ENCODE data around the gene HSPA1B. TPM values are rescaled to one million over a fixed set of nuclear protein-coding genes. Genes with fewer than 3 reads are reported as not detected.

HSPA1B gene
- total RNA-seq, 2 experiments from 2014 or later: 60.9 to 177 TPM

GRCh38 chr6:31874836-31875572, 47.5 kb downstream of the HSPA1B start:
- no peaks in the 10 kb centered on the region for H3K79me2 ChIP-seq (ENCODE audit: insufficient read depth, low read depth, low read length)
- no peak overlapping the region for H2AFZ ChIP-seq (ENCODE audit: low read length)
- ChIA-PET CTCF (ENCODE audit: unreplicated experiment) (no interaction called here), POLR2A (interaction anchor here (1.1 kb wide), 1 partner anchor 21 kb away, joined by 3 read pairs; no protein-coding TSS in a partner anchor)
- no peak for DNase-seq (ENCODE audit: low spot score)
- H3K9me3 ChIP-seq (ENCODE audit: low read length): no peaks in the 10 kb centered on the region
- no peaks in the 10 kb centered on the region for H4K20me1 ChIP-seq (ENCODE audit: insufficient read depth, low read length)
- no peak overlapping the region for H3K4me2 ChIP-seq (ENCODE audit: low read length)
- TF ChIP-seq EZH2phosphoT487 (IDR thresholded peaks at IDR 0.05; ENCODE audit: borderline replicate concordance, low read depth, low read length) (no peak), CTCF (conservative IDR thresholded peaks at IDR 0.05; ENCODE audit: low read length) (no peak)
- no peak overlapping the region for H3K4me3 ChIP-seq (ENCODE audit: low read depth, low read length, poor library complexity, severe bottlenecking)
- H3K36me3 ChIP-seq (ENCODE audit: insufficient read depth, low read length): peaks cover 7% of the 10 kb centered on the region
- H3K27ac ChIP-seq (ENCODE audit: low read depth, low read length, poor library complexity, severe bottlenecking): no peak overlapping the region
- H3K4me1 ChIP-seq (ENCODE audit: insufficient read depth, low read length, poor library complexity, severe bottlenecking): peaks cover 8% of the 10 kb centered on the region
- intact Hi-C loops (cut with micrococcal nuclease; ENCODE audit: unreplicated experiment): no loop called here
- BruUV-seq (replicated peaks): no TSS peak
- H3K9me2 ChIP-seq (ENCODE audit: insufficient read depth, low read length): no peaks in the 10 kb centered on the region

GRCh38 chr6:31875877-31876276, 48.3 kb downstream of the HSPA1B start:
- peaks cover 8% of the 10 kb centered on the region for H3K4me1 ChIP-seq (ENCODE audit: insufficient read depth, low read length, poor library complexity, severe bottlenecking)
- no peak for TF ChIP-seq EZH2phosphoT487 (IDR thresholded peaks at IDR 0.05; ENCODE audit: borderline replicate concordance, low read depth, low read length)
- no peak for TF ChIP-seq CTCF (conservative IDR thresholded peaks at IDR 0.05; ENCODE audit: low read length)
- H3K79me2 ChIP-seq (ENCODE audit: insufficient read depth, low read depth, low read length): no peaks in the 10 kb centered on the region
- H3K36me3 ChIP-seq (ENCODE audit: insufficient read depth, low read length): peaks cover 16% of the 10 kb centered on the region
- no peaks in the 10 kb centered on the region for H3K9me2 ChIP-seq (ENCODE audit: insufficient read depth, low read length)
- no TSS peak for BruUV-seq (replicated peaks)
- no peaks in the 10 kb centered on the region for H3K9me3 ChIP-seq (ENCODE audit: low read length)
- no peaks in the 10 kb centered on the region for H4K20me1 ChIP-seq (ENCODE audit: insufficient read depth, low read length)
- CTCF ChIA-PET (ENCODE audit: unreplicated experiment): no interaction called here
- POLR2A ChIA-PET: no interaction called here
- DNase-seq (ENCODE audit: low spot score): no peak
- H3K4me3 ChIP-seq (ENCODE audit: low read depth, low read length, poor library complexity, severe bottlenecking): no peak overlapping the region
- no peak overlapping the region for H3K4me2 ChIP-seq (ENCODE audit: low read length)
- H2AFZ ChIP-seq (ENCODE audit: low read length): no peak overlapping the region
- intact Hi-C loops (cut with micrococcal nuclease; ENCODE audit: unreplicated experiment): no loop called here
- no peak overlapping the region for H3K27ac ChIP-seq (ENCODE audit: low read depth, low read length, poor library complexity, severe bottlenecking)

DNA sequence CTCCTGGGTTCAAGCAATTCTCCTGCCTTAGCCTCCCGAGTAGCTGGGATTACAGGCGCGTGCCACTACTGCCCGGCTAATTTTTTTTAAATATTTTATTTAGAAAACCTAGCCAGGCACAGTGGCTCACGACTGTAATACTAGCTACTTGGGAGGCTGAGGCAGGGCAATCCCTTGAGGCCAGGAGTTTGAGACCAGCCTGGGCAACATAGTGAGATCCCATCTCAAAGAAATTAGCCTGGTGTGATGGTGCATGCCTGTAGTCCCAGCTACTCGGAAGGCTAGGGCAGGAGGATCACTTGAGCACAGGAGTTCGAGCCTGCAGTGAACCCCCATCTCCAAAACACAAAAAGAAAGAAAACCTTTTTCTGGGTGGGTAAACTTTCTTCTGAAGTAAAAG, 48.8 kb downstream of the HSPA1B start:
- BruUV-seq (replicated peaks): no TSS peak
- no peak overlapping the region for H2AFZ ChIP-seq (ENCODE audit: low read length)
- no peaks in the 10 kb centered on the region for H3K79me2 ChIP-seq (ENCODE audit: insufficient read depth, low read depth, low read length)
- H3K36me3 ChIP-seq (ENCODE audit: insufficient read depth, low read length): peaks cover 20% of the 10 kb centered on the region
- H4K20me1 ChIP-seq (ENCODE audit: insufficient read depth, low read length): no peaks in the 10 kb centered on the region
- CTCF ChIA-PET (ENCODE audit: unreplicated experiment): no interaction called here
- DNase-seq (ENCODE audit: low spot score): no peak
- no peak overlapping the region for H3K4me2 ChIP-seq (ENCODE audit: low read length)
- H3K9me2 ChIP-seq (ENCODE audit: insufficient read depth, low read length): no peaks in the 10 kb centered on the region
- peaks cover 8% of the 10 kb centered on the region for H3K4me1 ChIP-seq (ENCODE audit: insufficient read depth, low read length, poor library complexity, severe bottlenecking)
- POLR2A ChIA-PET: no interaction called here
- H3K27ac ChIP-seq (ENCODE audit: low read depth, low read length, poor library complexity, severe bottlenecking): no peak overlapping the region
- intact Hi-C loops (cut with micrococcal nuclease; ENCODE audit: unreplicated experiment): no loop called here
- H3K4me3 ChIP-seq (ENCODE audit: low read depth, low read length, poor library complexity, severe bottlenecking): no peak overlapping the region
- H3K9me3 ChIP-seq (ENCODE audit: low read length): no peaks in the 10 kb centered on the region
- TF ChIP-seq EZH2phosphoT487 (IDR thresholded peaks at IDR 0.05; ENCODE audit: borderline replicate concordance, low read depth, low read length) (no peak), CTCF (conservative IDR thresholded peaks at IDR 0.05; ENCODE audit: low read length) (no peak)

Data from OCI-LY7 (cell line).